Ovary (tissue), 3 donors: ENCODE data around the gene GORASP2.

ENCODE experiments used
- EP300 ChIP-seq: sonication (generic); formaldehyde crosslinking; IDR thresholded peaks from one replicate; pipeline ENCODE4 v1.6.1; 2017; ENCODE audit warnings: antibody characterized with exemption
- POLR2A ChIP-seq: fragments of 450-650 bp; IDR thresholded peaks from one replicate; pipeline ENCODE4 v1.6.1; 2017; ENCODE audit warnings: antibody characterized with exemption, mild to moderate bottlenecking, moderate library complexity
- TF ChIP-seq, protein P1 (sequence below), 3 donors: fragments of 450-650 bp in 2 of 3; fragments of 200-600 bp in 1 of 3; IDR thresholded peaks; one replicate each; pipeline versions ENCODE4 v1.5.1 to v1.8.0; 2016 to 2022; ENCODE audit warnings: antibody characterized with exemption in 3 of 3, mild to moderate bottlenecking in 1 of 3
- donor health status: DM: no; HTN: no; CAD: no.

DNA sequence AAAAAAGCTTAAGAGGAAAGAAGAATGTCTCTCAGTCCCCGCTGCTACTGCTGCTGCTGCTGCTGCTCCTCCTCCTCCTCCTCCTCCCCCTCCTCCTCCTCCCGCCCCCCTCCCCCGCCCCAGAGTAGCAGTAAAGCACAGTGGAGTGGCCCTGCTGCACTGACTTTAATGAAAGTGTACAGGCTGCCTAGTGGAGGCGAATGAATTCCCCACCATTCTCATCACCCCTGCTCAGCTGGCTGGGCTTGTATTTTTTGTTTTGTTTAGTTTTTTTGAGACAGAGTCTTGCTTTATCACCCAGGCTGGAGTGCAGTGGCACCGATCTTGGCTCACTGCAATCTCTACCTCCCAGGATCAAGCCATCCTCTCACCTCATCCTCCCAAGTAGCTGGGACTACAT is 34.3 kb downstream of the GORASP2 start:
- TF ChIP-seq, protein P1, sequence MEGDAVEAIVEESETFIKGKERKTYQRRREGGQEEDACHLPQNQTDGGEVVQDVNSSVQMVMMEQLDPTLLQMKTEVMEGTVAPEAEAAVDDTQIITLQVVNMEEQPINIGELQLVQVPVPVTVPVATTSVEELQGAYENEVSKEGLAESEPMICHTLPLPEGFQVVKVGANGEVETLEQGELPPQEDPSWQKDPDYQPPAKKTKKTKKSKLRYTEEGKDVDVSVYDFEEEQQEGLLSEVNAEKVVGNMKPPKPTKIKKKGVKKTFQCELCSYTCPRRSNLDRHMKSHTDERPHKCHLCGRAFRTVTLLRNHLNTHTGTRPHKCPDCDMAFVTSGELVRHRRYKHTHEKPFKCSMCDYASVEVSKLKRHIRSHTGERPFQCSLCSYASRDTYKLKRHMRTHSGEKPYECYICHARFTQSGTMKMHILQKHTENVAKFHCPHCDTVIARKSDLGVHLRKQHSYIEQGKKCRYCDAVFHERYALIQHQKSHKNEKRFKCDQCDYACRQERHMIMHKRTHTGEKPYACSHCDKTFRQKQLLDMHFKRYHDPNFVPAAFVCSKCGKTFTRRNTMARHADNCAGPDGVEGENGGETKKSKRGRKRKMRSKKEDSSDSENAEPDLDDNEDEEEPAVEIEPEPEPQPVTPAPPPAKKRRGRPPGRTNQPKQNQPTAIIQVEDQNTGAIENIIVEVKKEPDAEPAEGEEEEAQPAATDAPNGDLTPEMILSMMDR (IDR thresholded peaks at IDR 0.05): no peak
- TF ChIP-seq POLR2A (no peak), EP300 (no peak)
